Activated CD4-positive, CD25-positive, alpha-beta regulatory T cell (primary cell): ENCODE results near the gene NLRP4.
"Not testable (repeated sequence)": the region's sequence is repeated elsewhere in the genome, so short reads cannot be mapped to it uniquely, and the experiment has no call there.

Source experiments
- DNase-seq, 4 experiments: peaks; one replicate each; lab custom pipeline; 2025; lab: John Stamatoyannopoulos, UW

The NLRP4 gene

GRCh38 chr19:55898911-55899310 lies 62.6 kb downstream of the NLRP4 start:
- DNase-seq, result no peak

DNA sequence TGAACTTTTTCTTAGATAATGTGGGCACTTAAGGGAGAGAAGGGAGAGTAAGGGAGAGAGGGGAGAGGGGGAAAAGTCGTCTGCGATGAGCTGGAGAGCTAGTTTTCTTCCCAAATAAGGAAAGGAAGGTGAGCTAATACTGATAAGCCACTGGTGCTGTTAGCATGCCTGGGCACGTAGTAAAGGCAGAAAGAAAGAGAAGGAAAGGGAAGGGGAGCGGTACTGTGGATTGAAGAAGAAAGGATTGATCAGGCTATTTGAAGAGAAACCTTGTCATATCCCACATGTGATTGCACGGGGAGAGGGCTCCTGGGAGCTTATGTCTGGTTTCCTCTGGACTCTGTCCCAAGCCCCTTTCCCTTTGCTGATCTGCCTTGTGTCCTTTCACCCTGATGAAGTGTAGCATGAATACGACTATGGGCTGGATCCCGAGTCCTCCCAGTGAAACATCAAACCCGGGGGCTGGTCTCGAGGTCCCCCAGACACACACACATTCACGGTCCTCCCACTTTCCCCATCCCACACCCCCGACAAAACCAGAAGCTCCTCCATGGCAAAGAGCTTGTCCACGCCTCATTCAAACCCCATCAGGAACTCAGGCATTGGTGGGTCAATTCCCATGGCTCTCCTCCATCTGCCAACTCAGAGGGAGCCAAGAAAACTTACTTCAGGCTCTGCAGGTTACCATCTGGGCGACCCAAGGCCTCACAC lies 65.2 kb downstream of the NLRP4 start:
- no peak for DNase-seq

- no peak for DNase-seq
These were observed 65.9 kb downstream of the NLRP4 start for GRCh38 chr19:55902080-55902751.

GRCh38 chr19:55907286-55907685 lies 70.9 kb downstream of the NLRP4 start:
- DNase-seq, result no peak

- DNase-seq, result no peak
These were observed 71.4 kb downstream of the NLRP4 start for GRCh38 chr19:55907746-55908145.

- no peak for DNase-seq
These were observed 73.5 kb downstream of the NLRP4 start for GRCh38 chr19:55909801-55910200.

DNA sequence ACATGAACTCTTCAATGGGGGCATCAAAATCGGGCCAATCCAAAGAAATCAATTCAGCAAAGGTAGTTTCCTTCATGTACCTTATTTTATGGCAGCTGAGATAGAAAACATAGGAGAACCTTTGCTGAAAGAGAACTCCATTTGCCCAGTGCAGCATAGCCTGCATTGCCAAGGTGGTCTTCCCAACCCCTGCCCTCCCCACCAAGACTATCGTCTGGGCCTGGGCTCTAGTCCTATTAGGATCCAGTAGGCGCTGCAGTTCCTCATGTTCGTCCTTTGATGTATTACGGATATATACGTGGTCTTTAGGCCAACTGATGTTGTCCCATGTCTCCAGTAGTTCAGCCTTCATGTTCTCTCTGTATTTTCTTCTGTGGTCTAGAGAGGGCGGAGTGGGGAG lies 76.6 kb downstream of the NLRP4 start:
- no peak for DNase-seq

DNA sequence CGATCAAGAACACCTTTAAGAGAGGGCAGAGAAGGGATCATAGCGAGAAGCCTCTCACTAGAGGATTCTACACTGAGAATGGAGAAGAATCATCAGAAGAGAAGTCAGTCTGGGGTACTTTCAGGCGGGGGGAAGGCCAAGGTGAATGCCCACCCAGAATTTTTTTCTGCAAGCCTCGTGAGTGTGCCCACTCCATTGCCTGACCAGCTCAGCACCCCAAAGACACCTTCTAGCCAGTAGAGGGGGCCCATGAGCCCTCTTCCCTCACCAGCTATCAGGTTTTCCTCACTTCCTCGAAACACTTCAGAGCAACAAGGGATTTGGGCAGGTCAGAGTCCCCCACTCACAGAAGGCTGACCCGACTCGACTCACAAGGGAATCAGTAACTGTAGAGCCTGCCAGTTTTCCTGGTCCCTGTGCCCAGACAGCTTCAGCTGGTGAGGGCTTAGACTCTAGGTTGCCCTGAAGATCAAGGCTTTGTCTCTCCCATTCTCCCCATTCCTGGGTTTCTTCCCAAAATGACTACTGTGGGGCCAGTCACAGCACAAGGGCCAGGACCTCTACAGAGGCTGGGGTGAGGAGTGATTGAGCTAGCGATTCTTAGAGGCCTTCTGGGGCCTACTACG lies 77.4 kb downstream of the NLRP4 start:
- DNase-seq, result no peak

DNA sequence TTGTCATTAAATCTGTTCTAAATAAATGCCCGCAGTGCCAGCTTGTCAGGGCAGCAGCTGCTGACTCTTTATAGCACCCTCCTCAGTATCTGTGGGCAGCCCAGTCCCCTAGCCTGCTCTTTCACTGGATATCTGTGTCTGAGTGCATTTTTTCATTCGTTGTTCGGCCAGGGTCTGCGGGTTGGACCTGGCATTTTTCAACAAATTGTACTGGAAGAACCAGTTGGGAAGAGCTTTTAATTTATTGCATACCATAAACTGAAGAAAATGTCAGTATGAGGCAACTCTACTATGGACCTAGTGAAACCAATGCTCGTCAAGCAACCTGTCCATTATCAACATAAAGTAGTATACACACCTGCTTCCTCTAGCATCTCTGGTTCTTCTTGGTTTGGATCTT lies 87.2 kb downstream of the NLRP4 start:
- DNase-seq, result no peak

DNA sequence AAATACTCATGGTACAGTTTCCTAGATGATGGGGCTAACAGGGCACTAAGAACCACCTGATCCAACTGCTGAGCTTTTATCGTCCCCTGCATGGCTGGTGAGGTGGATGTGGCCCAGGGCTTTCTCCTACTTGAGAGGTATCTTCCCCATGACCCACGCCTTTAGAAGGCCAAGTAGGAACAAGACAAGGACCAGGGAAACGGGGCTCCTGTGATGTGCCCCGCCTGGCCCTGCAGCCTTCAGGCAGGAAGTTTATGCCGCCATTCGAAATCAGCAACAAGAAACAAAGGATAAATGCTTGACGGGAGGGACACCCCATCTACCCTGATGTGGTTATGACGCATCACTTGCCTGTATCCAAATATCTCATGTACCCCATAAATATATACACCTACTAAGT lies 91.7 kb downstream of the NLRP4 start:
- DNase-seq, result no peak

DNA sequence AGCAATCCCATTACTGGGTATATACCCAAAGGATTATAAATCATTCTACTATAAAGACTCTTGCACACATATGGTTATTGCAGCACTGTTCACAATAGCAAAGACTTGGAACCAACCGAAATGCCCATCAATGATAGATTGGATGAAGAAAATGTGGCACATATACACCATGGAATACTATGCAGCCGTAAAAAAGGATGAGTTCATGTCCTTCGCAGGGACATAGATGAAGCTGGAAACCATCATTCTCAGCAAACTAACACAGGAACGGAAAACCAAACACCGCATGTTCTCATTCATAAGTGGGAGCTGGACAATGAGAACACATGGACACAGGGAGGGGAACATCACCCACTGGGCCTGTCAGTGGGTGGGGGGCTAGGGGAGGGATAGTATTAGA lies 92.9 kb downstream of the NLRP4 start:
- DNase-seq, result not testable (repeated sequence)

- no peak for DNase-seq
These were observed 94.7 kb downstream of the NLRP4 start for GRCh38 chr19:55930996-55931515.
